GM12878 (cell line): ENCODE measurements around the gene ABHD6. TPM values are rescaled to one million over a fixed set of nuclear protein-coding genes. Genes with fewer than 3 reads are reported as not detected.

Experiments
- ATAC-seq: fragments of 200-7000 bp; cut with Tn5 transposase; 3 replicates; pipeline ENCODE4 v1.9.1; 2020; ENCODE audit warnings: mild to moderate bottlenecking, moderate library complexity
- BruUV-seq: library from RNA; stranded (reverse); fragments of 400-500 nt; replicated peaks from 2 replicates; lab custom pipeline; 2021; lab: Mats Ljungman, UMichigan
- CTCF ChIA-PET: fragments of 300-600 bp; sonication (Branson Sonifier 250); formaldehyde crosslinking; extraction: SDS; loops from one replicate; lab custom pipeline; 2021; ENCODE audit warnings: inconsistent platforms; lab: Yijun Ruan, JAX
- POLR2A ChIA-PET: fragments of 350-600 bp; formaldehyde crosslinking; extraction: SDS; loops from one replicate; lab custom pipeline; 2021; ENCODE audit warnings: inconsistent platforms; lab: Charles Lee
- RAD21 ChIA-PET: fragments of 300-600 bp; sonication (Branson Sonifier 250); formaldehyde crosslinking; loops from one replicate; lab custom pipeline; 2023; ENCODE audit warnings: antibody characterized with exemption; ENCODE audit not compliant: unreplicated experiment; lab: Charles Lee
- SMC1A ChIA-PET: fragments of 300-600 bp; sonication (Branson Sonifier 250); formaldehyde crosslinking; loops from one replicate; lab custom pipeline; 2023; ENCODE audit not compliant: unreplicated experiment, uncharacterized antibody; lab: Charles Lee
- DNase-seq: peaks from one replicate; pipeline ENCODE4 v3.0.0-alpha.2; 2011; ENCODE audit warnings: low read depth, low spot score
- FAIRE-seq: peaks from 3 replicates; lab custom pipeline; 2011; peaks lifted over from hg19 to GRCh38; lab: Jason Lieb, UNC
- H2AFZ ChIP-seq: 2 replicates; pipeline ENCODE4 v1.6.0; 2011; ENCODE audit warnings: low read depth, low read length, control low read depth; ENCODE audit not compliant: control insufficient read depth
- H3K27ac ChIP-seq: 2 replicates; pipeline ENCODE4 v1.5.1; 2011; ENCODE audit warnings: control low read depth; ENCODE audit not compliant: control insufficient read depth, insufficient read depth
- H3K27me3 ChIP-seq, 2 experiments: replicated peaks in 1 of 2; 2 replicates each; pipeline versions ENCODE4 v1.6.0 to v1.6.1; 2011; ENCODE audit warnings: low read length in 1 of 2; ENCODE audit not compliant: control insufficient read depth in 2 of 2, insufficient read depth in 2 of 2
- H3K36me3 ChIP-seq, 2 experiments: 2 replicates each; pipeline ENCODE4 v1.5.1; 2011; ENCODE audit warnings: low read length in 1 of 2; ENCODE audit not compliant: control insufficient read depth in 2 of 2, insufficient read depth in 2 of 2
- H3K4me1 ChIP-seq: 2 replicates; pipeline ENCODE4 v1.6.1; 2011; ENCODE audit warnings: mild to moderate bottlenecking, low read length, moderate library complexity, mixed read lengths; ENCODE audit not compliant: control insufficient read depth, insufficient read depth
- H3K4me2 ChIP-seq: 2 replicates; pipeline ENCODE4 v1.6.0; 2011; ENCODE audit warnings: control low read depth; ENCODE audit not compliant: control insufficient read depth, insufficient read depth
- H3K4me3 ChIP-seq: fragments of 200-600 bp; sonication (generic); 2 replicates; pipeline ENCODE4 v1.5.1; 2016
- H3K79me2 ChIP-seq: 2 replicates; pipeline ENCODE4 v1.6.0; 2011; ENCODE audit warnings: low read length; ENCODE audit not compliant: control insufficient read depth, insufficient read depth
- H3K9ac ChIP-seq: 2 replicates; pipeline ENCODE4 v1.8.0; 2011; ENCODE audit warnings: low read length, control low read depth, mixed read lengths; ENCODE audit not compliant: control insufficient read depth, insufficient read depth
- H3K9me3 ChIP-seq: replicated peaks from 3 replicates; pipeline ENCODE4 v1.5.1; 2011; ENCODE audit warnings: mild to moderate bottlenecking, low read length; ENCODE audit not compliant: control insufficient read depth, insufficient read depth
- H4K20me1 ChIP-seq: 2 replicates; pipeline ENCODE4 v1.6.0; 2011; ENCODE audit not compliant: control insufficient read depth, insufficient read depth
- NR2C1 ChIP-seq: fragments of 450-650 bp; IDR thresholded peaks from 2 replicates; pipeline ENCODE4 v1.6.1; 2017; ENCODE audit warnings: antibody characterized with exemption, mild to moderate bottlenecking, moderate library complexity
- WGBS: methylation state at CpG from one replicate; pipeline ENCODE4 v1.1.6; 2016; ENCODE audit warnings: low lambda C conversion rate; ENCODE audit not compliant: insufficient replicate concordance, insufficient coverage; ENCODE audit errors: missing lambda C conversion rate; 5-methylcytosine and 5-hydroxymethylcytosine counted together
- in situ Hi-C: fragments of 300-500 bp; cut with MboI; formaldehyde crosslinking; loops from 9 replicates; pipeline ENCODE4 v1.14.3; 2018; ENCODE audit warnings: mixed read lengths
- intact Hi-C: fragments of 100-400 bp; cut with micrococcal nuclease; formaldehyde crosslinking; loops from one replicate; pipeline ENCODE4 v1.14.2; 2022; ENCODE audit not compliant: unreplicated experiment
- polyA plus RNA-seq, 11 experiments: library from polyadenylated mRNA; depleted of rRNA in 4 of 11; unstranded in 6 of 11; stranded (reverse) in 5 of 11; fragments of >200 nt; fragmentation: Nextera tagmentation in 4 of 11; fragmentation: Illumina TruSeq in 1 of 11; extraction: Ambion mirVana in 4 of 11; extraction: Trizol in 1 of 11; gene quantifications; 1 replicate in 1 of 11; 2 replicates in 10 of 11; pipeline versions ENCODE4 v1.2.1 to v1.2.3, GENCODE V29; 2011 to 2016; ENCODE audit warnings: inconsistent platforms in 2 of 11, missing spikeins in 2 of 11, low read depth in 1 of 11
- total RNA-seq, 4 experiments: library from RNA; depleted of rRNA in 3 of 4; stranded (reverse); fragments of >200 nt in 3 of 4; fragmentation: Illumina TruSeq in 1 of 4; extraction: Trizol in 1 of 4; gene quantifications; 2 replicates each; pipeline versions ENCODE4 v1.2.1 to v1.2.3, GENCODE V29; 2013 to 2021
- TF ChIP-seq, protein P1 (sequence below): fragments of 450-650 bp; IDR thresholded peaks from 2 replicates; pipeline ENCODE4 v1.6.1; 2017; ENCODE audit warnings: borderline replicate concordance

Gene ABHD6
- total and polyA plus RNA-seq, 10 of the 15 experiments (the other 5 are each of a cell fraction or from before 2014, with no cell fraction given) = 1.4 to 33.2 (median 3.2) TPM

DNA sequence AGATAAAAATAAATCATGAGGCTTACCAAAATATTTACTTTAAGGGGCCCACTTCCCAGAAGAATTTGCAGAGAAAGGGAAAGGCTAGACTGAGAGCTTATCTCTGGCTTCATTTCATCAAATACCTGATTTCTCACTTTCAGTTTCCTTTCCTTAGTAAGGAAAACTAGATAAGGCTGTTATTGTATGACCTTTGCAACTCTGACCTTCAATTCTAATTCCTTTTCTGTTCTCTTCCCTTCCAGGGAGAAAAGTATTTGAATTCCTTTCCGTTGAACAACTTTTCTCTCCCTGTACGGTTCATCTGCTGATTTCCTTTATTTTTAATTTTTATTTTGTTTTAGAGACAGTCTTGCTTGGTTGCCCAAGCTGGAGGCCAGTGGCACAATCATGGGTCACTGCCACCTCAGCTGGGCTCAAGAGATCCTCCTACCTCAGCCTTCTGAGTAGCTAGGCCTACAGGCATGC, 88.0 kb downstream of the ABHD6 start:
- H3K4me1 ChIP-seq = peaks cover 17% of the 10 kb centered on the region

More for the DNA sequence above, 88.0 kb downstream of the ABHD6 start:
- Histone ChIP-seq H3K36me3 (no peaks in the 10 kb centered on the region; a peak in 1 of 4 replicates), H3K27ac (no peak overlapping the region), H3K27me3 (no peaks in the 10 kb centered on the region), H4K20me1 (no peaks in the 10 kb centered on the region), H3K4me2 (no peak overlapping the region), H3K9me3 (no peaks in the 10 kb centered on the region), H3K79me2 (no peaks in the 10 kb centered on the region), H2AFZ (no peak overlapping the region), H3K4me3 (no peak overlapping the region), H3K9ac (no peak overlapping the region)
- TF ChIP-seq, protein P1, sequence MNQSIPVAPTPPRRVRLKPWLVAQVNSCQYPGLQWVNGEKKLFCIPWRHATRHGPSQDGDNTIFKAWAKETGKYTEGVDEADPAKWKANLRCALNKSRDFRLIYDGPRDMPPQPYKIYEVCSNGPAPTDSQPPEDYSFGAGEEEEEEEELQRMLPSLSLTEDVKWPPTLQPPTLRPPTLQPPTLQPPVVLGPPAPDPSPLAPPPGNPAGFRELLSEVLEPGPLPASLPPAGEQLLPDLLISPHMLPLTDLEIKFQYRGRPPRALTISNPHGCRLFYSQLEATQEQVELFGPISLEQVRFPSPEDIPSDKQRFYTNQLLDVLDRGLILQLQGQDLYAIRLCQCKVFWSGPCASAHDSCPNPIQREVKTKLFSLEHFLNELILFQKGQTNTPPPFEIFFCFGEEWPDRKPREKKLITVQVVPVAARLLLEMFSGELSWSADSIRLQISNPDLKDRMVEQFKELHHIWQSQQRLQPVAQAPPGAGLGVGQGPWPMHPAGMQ = no peak
- TF ChIP-seq NR2C1 = peak; percentile 13; the same call in 1 of the 2 replicates
- BruUV-seq = no TSS peak
- ChIA-PET CTCF (interaction anchor here (0.6 to 13.0 kb wide), 11 partner anchors 10 to 305 kb away, joined by 3 to 112 read pairs (median 4); partner anchors contain the start of genes HTD2 and RPP14), RAD21 (interaction anchor here (0.6 to 1.9 kb wide), 9 partner anchors 9 to 166 kb away, joined by 3 to 7 read pairs (median 4); partner anchors contain the start of gene KCTD6), SMC1A (interaction anchor here (0.9 to 3.8 kb wide), 15 partner anchors 9 to 194 kb away, joined by 3 to 26 read pairs (median 5); partner anchors contain the start of genes HTD2, KCTD6, PXK and RPP14), POLR2A (interaction anchor here (0.7 to 1.9 kb wide), 6 partner anchors 8 to 166 kb away, joined by 3 to 6 read pairs (median 5); partner anchors contain the start of genes HTD2 and RPP14)
- FAIRE-seq (peak; percentile 44), ATAC-seq (peak; percentile 24; the same call in 1 of the 3 replicates), DNase-seq (no peak)
- in situ Hi-C loops = loop anchor here (5.0 to 10.0 kb wide), 3 partner anchors 87 to 209 kb away; partner anchors contain the start of gene ACOX2
- WGBS = 55% methylated on average over 2 of the region's 2 CpGs
- intact Hi-C loops = no loop called here
